ENCODE data around the gene BRIX1. TPM values are rescaled to one million over a fixed set of nuclear protein-coding genes. Genes with fewer than 3 reads are reported as not detected.

BRIX1 gene
- total and polyA plus RNA-seq, 2 experiments from 2014 or later = 72.6 to 171 TPM

GRCh38 chr5:34891981-34892380 lies 23.5 kb upstream of the BRIX1 start:
- Histone ChIP-seq H4K20me1 (replicated peaks; ENCODE audit: insufficient read depth) (no peaks in the 10 kb centered on the region), H3K27ac (ENCODE audit: low read depth) (no peak overlapping the region), H3K4me3 (no peak overlapping the region), H3K4me1 (ENCODE audit: insufficient read depth) (0 out of 2 replicates have a peak, but pooled peaks cover 4% of the 10 kb centered on the region), H3K9me2 (ENCODE audit: insufficient read depth) (no peaks in the 10 kb centered on the region), H2AFZ (no peak overlapping the region), H3K4me2 (no peak overlapping the region), H3F3A (replicated peaks; ENCODE audit: low read depth) (no peaks in the 10 kb centered on the region), H3K36me3 (ENCODE audit: insufficient read depth) (no peaks in the 10 kb centered on the region), H3K79me2 (replicated peaks; ENCODE audit: insufficient read depth) (no peaks in the 10 kb centered on the region), H3K27me3 (ENCODE audit: insufficient read depth) (no peaks in the 10 kb centered on the region)
- Mint-ChIP-seq H3K4me1 (peaks cover 6% of the 10 kb centered on the region), H3K4me3 (no peak overlapping the region), H3K27ac (no peak overlapping the region), H3K27me3 (ENCODE audit: insufficient read depth, low read depth, poor library complexity) (no peaks in the 10 kb centered on the region), H3K36me3 (ENCODE audit: low read depth) (no peaks in the 10 kb centered on the region), H3K9me3 (no peaks in the 10 kb centered on the region)
- DNase-seq (ENCODE audit: low spot score) (no peak), ATAC-seq (no peak)
- TF ChIP-seq CREB1 (CRISPR knock-in tag; IDR thresholded peaks at IDR 0.05; ENCODE audit: low read depth) (no peak), ZNF462 (CRISPR knock-in tag; IDR thresholded peaks at IDR 0.05) (no peak), CTCF (conservative IDR thresholded peaks at IDR 0.05; ENCODE audit: low read depth in 2 of 2) (no peak), POLR2AphosphoS5 (IDR thresholded peaks at IDR 0.05; ENCODE audit: low read depth) (no peak), ZNF331 (CRISPR knock-in tag; IDR thresholded peaks at IDR 0.05; ENCODE audit: low read depth) (no peak), JUNB (IDR thresholded peaks at IDR 0.05; ENCODE audit: unreplicated experiment) (no peak), STAT1 (IDR thresholded peaks at IDR 0.05; ENCODE audit: unreplicated experiment) (no peak), EZH2 (IDR thresholded peaks at IDR 0.05; ENCODE audit: low read depth, unreplicated experiment) (no peak), ZNF114 (CRISPR knock-in tag; IDR thresholded peaks at IDR 0.05) (no peak), NANOG (IDR thresholded peaks at IDR 0.05; ENCODE audit: borderline replicate concordance) (no peak), REST (IDR thresholded peaks at IDR 0.05; ENCODE audit: unreplicated experiment) (no peak), EZH2phosphoT487 (IDR thresholded peaks at IDR 0.05; ENCODE audit: unreplicated experiment) (no peak)
- TF ChIP-seq, protein P1, sequence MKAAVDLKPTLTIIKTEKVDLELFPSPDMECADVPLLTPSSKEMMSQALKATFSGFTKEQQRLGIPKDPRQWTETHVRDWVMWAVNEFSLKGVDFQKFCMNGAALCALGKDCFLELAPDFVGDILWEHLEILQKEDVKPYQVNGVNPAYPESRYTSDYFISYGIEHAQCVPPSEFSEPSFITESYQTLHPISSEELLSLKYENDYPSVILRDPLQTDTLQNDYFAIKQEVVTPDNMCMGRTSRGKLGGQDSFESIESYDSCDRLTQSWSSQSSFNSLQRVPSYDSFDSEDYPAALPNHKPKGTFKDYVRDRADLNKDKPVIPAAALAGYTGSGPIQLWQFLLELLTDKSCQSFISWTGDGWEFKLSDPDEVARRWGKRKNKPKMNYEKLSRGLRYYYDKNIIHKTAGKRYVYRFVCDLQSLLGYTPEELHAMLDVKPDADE (IDR thresholded peaks at IDR 0.05) = no peak
